ENCODE results near the gene INCA1.

Gene INCA1

GRCh38 chr17:4948166-4948930 is 49.0 kb downstream of the INCA1 start, which contains the start of gene PFN1:
Gene PFN1 (minus strand): TSS chr17:4948530. CDS start chr17:4948394, 136 bp downstream.
- DNase-seq (ENCODE audit: low read depth) = peak; percentile 85

GRCh38 chr17:4947411-4948165 is 49.7 kb downstream of the INCA1 start:
- peak; percentile 53 for DNase-seq (ENCODE audit: low read depth)

- no peak for DNase-seq (ENCODE audit: low read depth)
These were observed 50.3 kb downstream of the INCA1 start for GRCh38 chr17:4947010-4947410.

GRCh38 chr17:4946312-4946976 is 50.9 kb downstream of the INCA1 start:
- no peak for DNase-seq (ENCODE audit: low read depth)

GRCh38 chr17:4945944-4946280 is 51.4 kb downstream of the INCA1 start:
- DNase-seq (ENCODE audit: low read depth) = no peak

- DNase-seq (ENCODE audit: low read depth) = peak; percentile 74
These were observed 52.0 kb downstream of the INCA1 start for GRCh38 chr17:4945176-4945943.

- no peak for DNase-seq (ENCODE audit: low read depth)
These were observed 52.7 kb downstream of the INCA1 start for GRCh38 chr17:4944554-4945175.

GRCh38 chr17:4944163-4944553 is 53.2 kb downstream of the INCA1 start:
- no peak for DNase-seq (ENCODE audit: low read depth)

GRCh38 chr17:4942760-4943508 is 54.4 kb downstream of the INCA1 start:
- no peak for DNase-seq (ENCODE audit: low read depth)

- no peak for DNase-seq (ENCODE audit: low read depth)
These were observed 56.1 kb downstream of the INCA1 start for GRCh38 chr17:4941319-4941610.

GRCh38 chr17:4940555-4941318 is 56.6 kb downstream of the INCA1 start:
- no peak for DNase-seq (ENCODE audit: low read depth)

- DNase-seq (ENCODE audit: low read depth) = peak; percentile 95
These were observed 57.3 kb downstream of the INCA1 start, which contains the start of the genes RNF167 and SLC25A11 for GRCh38 chr17:4939796-4940554. Gene RNF167 (plus strand): TSS chr17:4940268. CDS start chr17:4940910, 642 bp downstream. Gene SLC25A11 (minus strand): TSS chr17:4940046. CDS start chr17:4939910, 136 bp downstream.

GRCh38 chr17:4939546-4939795 is 57.9 kb downstream of the INCA1 start:
- DNase-seq (ENCODE audit: low read depth) = no peak

GRCh38 chr17:4938688-4939545 is 58.4 kb downstream of the INCA1 start:
- DNase-seq (ENCODE audit: low read depth) = no peak
